GM12891 (cell line): Measurements from ENCODE around the gene TIAM2.

ENCODE experiments used
- DNase-seq: peaks from one replicate; pipeline ENCODE4 v3.0.0; 2011; ENCODE audit warnings: low spot score; ENCODE audit not compliant: insufficient read length
- FAIRE-seq: peaks from 2 replicates; lab custom pipeline; 2011; peaks lifted over from hg19 to GRCh38; lab: Jason Lieb, UNC
- PAX5 ChIP-seq: IDR thresholded peaks from 2 replicates; pipeline ENCODE4 v1.6.1; 2011; ENCODE audit warnings: low read length, moderate library complexity, mild to moderate bottlenecking; ENCODE audit not compliant: insufficient read depth, severe bottlenecking
- POLR2A ChIP-seq: IDR thresholded peaks from 2 replicates; pipeline ENCODE4 v1.6.1; 2011; ENCODE audit warnings: low read depth, low read length, control low read depth
- POLR2AphosphoS5 ChIP-seq: IDR thresholded peaks from 2 replicates; pipeline ENCODE4 v1.6.1; 2011; ENCODE audit warnings: low read depth, low read length, control low read depth
- POU2F2 ChIP-seq: IDR thresholded peaks from 2 replicates; pipeline ENCODE4 v1.6.1; 2011; ENCODE audit warnings: low read depth, mild to moderate bottlenecking, control low read depth, low read length, moderate library complexity
- SPI1 ChIP-seq: IDR thresholded peaks from 2 replicates; pipeline ENCODE4 v1.6.1; 2011; ENCODE audit warnings: low read depth, low read length, control low read depth
- TAF1 ChIP-seq: IDR thresholded peaks from 2 replicates; pipeline ENCODE4 v1.6.1; 2011; ENCODE audit warnings: low read depth, low read length, control low read depth

The TIAM2 gene

GRCh38 chr6:155036907-155037306 lies 41.8 kb downstream of the TIAM2 start:
- DNase-seq (no peak), FAIRE-seq (no peak)
- TF ChIP-seq POU2F2 (no peak), PAX5 (no peak), SPI1 (no peak), TAF1 (no peak), POLR2A (no peak), POLR2AphosphoS5 (no peak)

DNA sequence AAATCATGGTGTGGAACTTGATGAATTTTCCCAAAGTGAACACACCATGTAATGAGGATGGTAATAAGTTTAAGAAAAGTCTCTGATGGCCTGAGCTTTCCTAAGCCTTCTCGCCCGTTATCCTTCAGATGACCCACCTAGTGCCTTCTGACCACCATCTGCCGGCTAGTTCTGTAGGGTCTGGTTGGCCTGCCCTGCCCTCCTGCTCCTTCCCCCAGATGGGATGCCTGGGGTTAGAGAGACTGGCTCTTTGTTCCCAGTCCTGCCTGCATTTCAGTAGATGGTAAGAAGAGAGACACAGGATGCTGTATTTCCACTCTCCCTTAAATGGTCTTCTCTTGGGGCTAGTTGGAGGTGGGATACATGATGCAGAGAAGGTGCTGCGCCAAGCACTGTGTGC lies 43.0 kb downstream of the TIAM2 start:
- TF ChIP-seq TAF1, result no peak
- TF ChIP-seq POU2F2, result no peak
- no peak for TF ChIP-seq POLR2AphosphoS5
- TF ChIP-seq PAX5, result no peak
- FAIRE-seq (no peak), DNase-seq (no peak)

DNA sequence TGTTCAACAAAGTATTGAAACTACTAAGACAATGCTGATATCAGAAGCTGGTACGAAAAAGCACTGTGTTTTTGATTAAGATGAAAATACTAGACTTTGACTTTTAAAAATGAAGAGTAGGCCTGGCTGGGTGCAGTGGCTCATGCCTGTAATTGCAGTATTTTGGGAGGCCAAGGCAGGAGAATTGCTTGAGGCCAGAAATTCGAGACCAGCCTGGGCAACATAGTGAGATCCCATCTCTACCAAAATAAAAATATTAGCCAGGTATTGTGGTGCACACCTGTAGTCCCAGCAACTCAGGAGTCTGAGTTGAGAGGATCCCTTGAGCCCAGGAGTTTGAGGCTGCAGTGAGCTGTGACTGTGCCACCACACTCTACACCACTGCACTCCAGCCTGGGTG lies 43.4 kb downstream of the TIAM2 start:
- FAIRE-seq (no peak), DNase-seq (no peak)
- TF ChIP-seq SPI1, result no peak
- no peak for TF ChIP-seq POLR2AphosphoS5
- no peak for TF ChIP-seq POU2F2
- TF ChIP-seq PAX5, result no peak
- TF ChIP-seq TAF1, result no peak
- no peak for TF ChIP-seq POLR2A

GRCh38 chr6:155039618-155040017 lies 44.5 kb downstream of the TIAM2 start:
- no peak for DNase-seq
- TF ChIP-seq PAX5 (no peak), SPI1 (no peak), POLR2A (no peak), POLR2AphosphoS5 (no peak), TAF1 (no peak), POU2F2 (no peak)
- FAIRE-seq, result no peak

- DNase-seq (no peak), FAIRE-seq (no peak)
- no peak for TF ChIP-seq SPI1
- no peak for TF ChIP-seq POLR2AphosphoS5
- TF ChIP-seq POLR2A, result no peak
- TF ChIP-seq PAX5, result no peak
- TF ChIP-seq TAF1, result no peak
- TF ChIP-seq POU2F2, result no peak
These were observed 45.0 kb downstream of the TIAM2 start for GRCh38 chr6:155040154-155040553.

GRCh38 chr6:155040901-155041650 lies 46.0 kb downstream of the TIAM2 start:
- FAIRE-seq, result no peak
- TF ChIP-seq POU2F2, result no peak
- no peak for TF ChIP-seq SPI1
- no peak for TF ChIP-seq POLR2AphosphoS5
- TF ChIP-seq TAF1, result no peak
- no peak for TF ChIP-seq POLR2A
- no peak for TF ChIP-seq PAX5
- DNase-seq, result no peak

- FAIRE-seq (no peak), DNase-seq (no peak)
- TF ChIP-seq PAX5 (no peak), POU2F2 (no peak), POLR2AphosphoS5 (no peak), POLR2A (no peak), TAF1 (no peak), SPI1 (no peak)
These were observed 46.7 kb downstream of the TIAM2 start for GRCh38 chr6:155041741-155042279.

DNA sequence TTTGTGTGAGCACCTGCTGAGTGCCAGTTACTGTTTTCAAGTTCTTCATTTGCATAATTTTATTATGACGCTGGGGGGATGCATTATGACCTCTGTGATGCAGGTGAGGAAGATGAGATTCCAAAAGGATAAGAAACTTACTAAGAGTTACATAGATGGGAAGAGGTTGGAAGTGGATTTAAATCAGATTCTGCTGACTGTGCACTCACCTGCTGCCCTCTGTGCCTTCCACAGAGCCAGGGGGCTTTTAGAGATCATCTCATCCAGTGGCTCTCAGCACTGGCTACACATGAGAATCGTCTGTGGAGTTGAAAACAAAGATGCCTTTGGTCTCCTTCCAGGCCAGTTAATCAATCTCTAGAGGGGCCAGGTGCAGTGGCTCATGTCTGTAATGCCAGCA lies 47.9 kb downstream of the TIAM2 start:
- FAIRE-seq (no peak), DNase-seq (no peak)
- TF ChIP-seq POU2F2 (no peak), POLR2AphosphoS5 (no peak), TAF1 (no peak)

DNA sequence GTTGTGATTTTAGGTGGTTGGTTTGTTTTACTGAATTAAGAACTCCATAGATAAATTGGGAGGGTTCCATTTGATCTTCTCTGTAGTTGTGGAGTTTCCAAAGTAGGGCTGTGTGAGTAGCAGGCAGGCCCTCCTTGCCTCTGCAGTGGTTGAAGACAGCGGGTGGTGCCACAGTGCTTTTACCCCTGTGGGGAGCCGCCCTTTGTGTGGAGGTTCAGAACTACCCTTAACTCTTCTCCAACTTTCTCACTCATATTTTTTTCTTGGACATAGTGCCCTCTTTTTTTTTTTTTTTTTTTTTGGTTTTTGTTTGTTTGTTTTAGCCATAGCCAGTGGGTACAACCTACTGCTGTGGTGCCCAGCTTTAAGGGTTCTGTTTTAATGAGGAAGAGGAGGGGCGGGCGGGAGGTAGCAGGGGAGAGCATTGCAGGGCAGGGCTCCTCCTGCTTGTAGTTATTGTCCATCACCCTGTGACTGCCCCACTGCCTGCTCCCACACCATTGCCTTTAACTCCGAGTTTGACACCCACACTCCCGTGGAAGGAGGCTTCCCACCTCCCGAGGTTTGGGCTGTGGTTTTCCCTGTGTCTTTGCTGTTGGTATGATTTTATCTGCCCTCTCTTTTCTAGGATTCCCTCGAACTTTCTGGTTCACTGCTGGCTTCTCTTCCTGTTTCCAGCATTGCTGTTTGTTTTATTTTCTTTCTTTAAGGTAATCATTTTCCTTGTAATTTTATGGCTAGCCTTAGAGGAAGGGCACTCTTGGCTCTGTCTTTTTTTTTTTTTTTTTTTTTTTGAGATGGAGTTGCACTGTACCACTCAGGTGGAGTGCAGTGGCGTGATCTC lies 50.7 kb downstream of the TIAM2 start:
- TF ChIP-seq POU2F2 (no peak), SPI1 (no peak), POLR2A (no peak), POLR2AphosphoS5 (no peak), PAX5 (no peak), TAF1 (no peak)
- FAIRE-seq (no peak), DNase-seq (no peak)
